ENCODE data around the gene PTPRR. TPM values are rescaled to one million over a fixed set of nuclear protein-coding genes. Genes with fewer than 3 reads are reported as not detected.
A peak's percentile ranks its signal among the peaks of the same experiment; 100 is the strongest.

The PTPRR gene
- total RNA-seq, 1 experiment from 2014 or later: 6.9 TPM

- peak; percentile 6 for DNase-seq (ENCODE audit: low read depth)
Observed at GRCh38 chr12:70796989-70797388, 123.5 kb downstream of the PTPRR start.

GRCh38 chr12:70795608-70796007 is 124.9 kb downstream of the PTPRR start:
- DNase-seq (ENCODE audit: low read depth): no peak

- no peak for DNase-seq (ENCODE audit: low read depth)
Observed at GRCh38 chr12:70794131-70794530, 126.4 kb downstream of the PTPRR start.

GRCh38 chr12:70788774-70789173 is 131.8 kb downstream of the PTPRR start:
- no peak for DNase-seq (ENCODE audit: low read depth)

- DNase-seq (ENCODE audit: low read depth): no peak
Observed at GRCh38 chr12:70787612-70788011, 132.9 kb downstream of the PTPRR start.

- DNase-seq (ENCODE audit: low read depth): no peak
Observed at GRCh38 chr12:70785896-70786295, 134.6 kb downstream of the PTPRR start.

- DNase-seq (ENCODE audit: low read depth): no peak
Observed at GRCh38 chr12:70784042-70784668, 136.4 kb downstream of the PTPRR start.

- no peak for DNase-seq (ENCODE audit: low read depth)
Observed at GRCh38 chr12:70783455-70783854, 137.1 kb downstream of the PTPRR start.

- DNase-seq (ENCODE audit: low read depth): no peak
Observed at GRCh38 chr12:70779250-70779649, 141.3 kb downstream of the PTPRR start.

- DNase-seq (ENCODE audit: low read depth): peak; percentile 62
Observed at GRCh38 chr12:70774055-70774454, 146.5 kb downstream of the PTPRR start.

- DNase-seq (ENCODE audit: low read depth): no peak
Observed at GRCh38 chr12:70772836-70773235, 147.7 kb downstream of the PTPRR start.

- no peak for DNase-seq (ENCODE audit: low read depth)
Observed at GRCh38 chr12:70771581-70771980, 149.0 kb downstream of the PTPRR start.

GRCh38 chr12:70763666-70764065 is 156.9 kb downstream of the PTPRR start:
- DNase-seq (ENCODE audit: low read depth): no peak

GRCh38 chr12:70762000-70762399 is 158.5 kb downstream of the PTPRR start:
- no peak for DNase-seq (ENCODE audit: low read depth)

- DNase-seq (ENCODE audit: low read depth): no peak
Observed at GRCh38 chr12:70759161-70759918, 161.2 kb downstream of the PTPRR start.

- DNase-seq (ENCODE audit: low read depth): no peak
Observed at GRCh38 chr12:70758494-70758845, 162.1 kb downstream of the PTPRR start.

GRCh38 chr12:70757830-70758493 is 162.6 kb downstream of the PTPRR start:
- no peak for DNase-seq (ENCODE audit: low read depth)

GRCh38 chr12:70756791-70757190 is 163.7 kb downstream of the PTPRR start:
- no peak for DNase-seq (ENCODE audit: low read depth)

GRCh38 chr12:70756118-70756517 is 164.4 kb downstream of the PTPRR start:
- DNase-seq (ENCODE audit: low read depth): peak; percentile 76

- DNase-seq (ENCODE audit: low read depth): peak; percentile 21
Observed at GRCh38 chr12:70754330-70754741, 166.2 kb downstream of the PTPRR start.

GRCh38 chr12:70752327-70752726 is 168.2 kb downstream of the PTPRR start:
- DNase-seq (ENCODE audit: low read depth): no peak

GRCh38 chr12:70749931-70750330 is 170.6 kb downstream of the PTPRR start:
- DNase-seq (ENCODE audit: low read depth): no peak

GRCh38 chr12:70748809-70749208 is 171.7 kb downstream of the PTPRR start:
- no peak for DNase-seq (ENCODE audit: low read depth)

All from M059J (cell line).